Epithelial cell of esophagus (primary cell): ENCODE data around the gene PRKAR1A.

Experiments used
- DNase-seq: peaks from one replicate; pipeline ENCODE4 v3.0.0; 2010; ENCODE audit warnings: low read depth
- H3K4me3 ChIP-seq: 2 replicates; pipeline ENCODE4 v1.5.1; 2011; ENCODE audit warnings: mild to moderate bottlenecking, low read length, control low read depth
- CTCF ChIP-seq: IDR thresholded peaks from 2 replicates; pipeline ENCODE4 v1.5.1; 2011; ENCODE audit warnings: low read depth, mild to moderate bottlenecking, low read length, control low read depth, inconsistent platforms; ENCODE audit not compliant: insufficient read depth; ENCODE audit errors: missing control alignments

The PRKAR1A gene

GRCh38 chr17:68532826-68533225 lies 20.6 kb downstream of the PRKAR1A start:
- no peak for DNase-seq
- no peak for TF ChIP-seq CTCF
- no peak overlapping the region for H3K4me3 ChIP-seq

GRCh38 chr17:68533887-68534694 lies 21.9 kb downstream of the PRKAR1A start:
- DNase-seq = peak; percentile 34
- H3K4me3 ChIP-seq = no peak overlapping the region
- peak; percentile 20 for TF ChIP-seq CTCF

GRCh38 chr17:68534695-68535088 lies 22.5 kb downstream of the PRKAR1A start:
- TF ChIP-seq CTCF = no peak
- H3K4me3 ChIP-seq = no peak overlapping the region
- DNase-seq = no peak

GRCh38 chr17:68535922-68536321 lies 23.7 kb downstream of the PRKAR1A start:
- no peak for TF ChIP-seq CTCF
- DNase-seq = no peak
- no peak overlapping the region for H3K4me3 ChIP-seq

GRCh38 chr17:68539548-68540467 lies 27.6 kb downstream of the PRKAR1A start:
- H3K4me3 ChIP-seq = no peak overlapping the region
- DNase-seq = peak; percentile 55
- peak; percentile 55 for TF ChIP-seq CTCF

GRCh38 chr17:68540981-68541380 lies 28.8 kb downstream of the PRKAR1A start:
- no peak for DNase-seq
- no peak overlapping the region for H3K4me3 ChIP-seq
- TF ChIP-seq CTCF = no peak
